Eye (tissue), 1 donor: Measurements from ENCODE around the gene SCMH1.

ENCODE experiments used
- DNase-seq: peaks from one replicate; pipeline ENCODE4 v3.0.0-alpha.2; 2015

Gene SCMH1

DNA sequence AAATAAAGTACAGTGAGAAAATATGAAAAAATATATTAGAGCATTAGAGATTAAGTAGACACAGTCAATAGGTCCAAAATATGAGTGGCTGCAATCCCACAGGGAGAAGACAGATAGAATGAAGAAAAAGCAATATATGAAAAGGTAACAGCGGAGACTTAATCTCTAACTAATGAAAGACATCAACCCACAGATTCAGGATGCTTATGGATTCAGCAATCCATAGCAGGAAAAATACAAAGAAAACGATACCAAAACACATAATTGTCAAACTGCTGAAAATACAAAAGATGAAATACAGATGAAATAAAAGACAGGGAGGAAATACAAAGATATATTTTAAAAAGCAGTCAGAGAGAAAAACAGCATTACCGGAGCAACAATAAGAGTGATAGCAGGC is 163.9 kb downstream of the SCMH1 start:
- no peak for DNase-seq

DNA sequence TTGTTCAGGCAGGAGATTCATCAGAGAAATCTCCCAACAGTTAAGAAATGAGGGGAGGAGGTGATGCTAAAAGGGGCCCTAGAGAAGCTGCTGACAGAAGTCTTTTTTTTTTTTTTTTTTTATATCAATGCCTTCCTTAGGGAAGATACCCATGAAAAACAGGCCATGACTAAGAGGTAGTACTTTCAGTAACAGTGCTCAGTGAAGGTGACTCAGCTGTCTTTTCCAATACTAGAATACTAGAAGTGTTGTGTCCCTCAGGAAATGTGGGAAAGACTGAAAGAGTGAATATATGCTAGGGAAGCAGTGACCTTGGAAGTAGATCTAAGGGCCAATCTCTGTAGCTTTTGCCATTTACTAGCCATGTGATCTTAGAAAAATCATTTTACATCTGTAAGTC is 168.1 kb downstream of the SCMH1 start:
- no peak for DNase-seq

DNA sequence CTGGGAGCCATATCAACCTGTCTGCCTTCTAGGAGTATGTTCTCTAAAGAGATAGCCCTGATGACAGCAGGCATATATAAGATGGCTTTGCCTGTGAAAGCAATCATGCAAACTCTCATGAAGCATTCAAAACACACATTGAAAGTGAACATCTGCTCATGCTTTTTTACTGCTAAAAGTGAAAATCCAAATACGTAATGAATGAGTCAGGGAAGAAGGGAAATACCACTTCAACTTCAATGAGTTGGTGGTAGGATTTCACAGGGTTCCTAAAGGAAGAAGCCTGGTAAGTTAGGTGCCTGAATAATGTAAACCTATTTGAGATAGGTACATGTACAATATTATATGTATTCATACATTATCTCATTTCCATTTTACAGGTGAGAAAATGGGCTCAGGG is 170.1 kb downstream of the SCMH1 start:
- no peak for DNase-seq

DNA sequence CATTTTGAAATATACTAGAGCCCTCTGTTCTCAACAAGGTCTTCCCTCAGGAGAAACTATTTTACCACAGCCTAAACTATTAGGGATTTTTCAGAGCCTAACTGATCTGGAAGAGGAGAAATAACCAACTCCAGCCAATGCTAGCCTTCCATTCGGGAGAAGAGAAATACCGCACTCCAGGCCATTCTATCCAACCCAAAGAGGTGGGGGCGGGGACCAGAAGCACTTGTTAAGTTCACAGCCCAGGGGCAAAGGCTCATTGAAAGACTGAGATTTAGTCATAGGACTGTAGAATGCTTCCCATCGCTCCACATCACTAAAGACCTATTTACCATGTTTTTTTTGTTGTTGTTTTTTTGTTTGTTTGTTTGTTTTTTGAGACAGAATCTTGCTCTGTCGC is 185.2 kb downstream of the SCMH1 start:
- no peak for DNase-seq

DNA sequence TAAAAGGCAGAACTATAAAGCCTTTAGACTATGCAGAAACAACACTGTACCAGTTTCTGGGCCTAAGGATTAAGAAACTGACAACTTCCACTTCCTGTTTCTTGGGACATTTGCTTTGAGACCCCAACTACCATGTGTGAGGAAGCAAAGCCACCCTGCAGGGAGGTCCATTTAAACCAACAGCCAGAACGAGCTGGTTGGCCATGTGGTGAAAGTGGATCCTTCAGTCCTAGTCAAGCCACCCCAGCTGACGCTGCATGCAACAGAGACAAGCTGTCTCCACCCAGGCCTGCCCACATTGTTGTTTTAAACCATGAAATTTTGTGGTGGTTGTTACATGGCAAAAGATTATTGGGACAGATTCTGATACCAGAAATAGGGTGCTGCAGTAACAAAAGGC is 188.8 kb downstream of the SCMH1 start:
- no peak for DNase-seq

DNA sequence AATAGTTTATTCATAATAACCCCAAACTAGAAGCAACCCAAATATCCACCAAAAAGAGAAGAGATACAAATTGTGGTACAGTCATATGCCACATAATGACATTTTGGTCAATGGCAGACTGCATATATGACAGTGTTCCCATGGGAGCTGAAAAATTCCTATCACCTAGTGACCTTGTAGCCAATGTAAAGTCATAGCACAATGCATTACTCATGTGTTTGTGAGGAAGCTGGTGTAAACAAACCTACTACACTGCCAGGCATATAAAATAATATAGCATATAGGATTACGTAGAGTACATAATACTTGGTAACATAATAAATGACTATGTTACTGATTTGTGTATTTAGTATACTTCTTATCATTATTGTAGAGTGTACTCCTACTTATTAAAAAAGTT is 191.1 kb downstream of the SCMH1 start:
- DNase-seq, result no peak

DNA sequence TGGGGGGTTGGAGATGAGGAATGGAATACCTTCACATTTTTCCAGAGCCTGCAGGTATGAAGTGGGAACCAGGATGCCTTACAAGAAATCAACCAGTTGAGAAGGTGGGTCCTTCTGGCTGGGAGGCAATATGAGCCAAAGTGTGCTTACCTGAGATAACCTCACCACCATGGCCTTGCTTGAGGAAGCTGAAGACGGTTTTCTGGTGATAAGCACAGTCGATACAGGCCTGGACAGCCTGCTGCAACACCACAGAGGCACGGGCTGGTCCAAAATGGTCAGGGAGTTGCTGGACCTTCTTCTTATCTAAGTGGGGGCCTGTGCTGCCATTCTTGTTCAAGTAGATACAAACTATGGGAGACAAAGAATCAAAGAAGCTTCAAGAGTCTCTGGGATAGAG is 193.6 kb downstream of the SCMH1 start:
- no peak for DNase-seq

DNA sequence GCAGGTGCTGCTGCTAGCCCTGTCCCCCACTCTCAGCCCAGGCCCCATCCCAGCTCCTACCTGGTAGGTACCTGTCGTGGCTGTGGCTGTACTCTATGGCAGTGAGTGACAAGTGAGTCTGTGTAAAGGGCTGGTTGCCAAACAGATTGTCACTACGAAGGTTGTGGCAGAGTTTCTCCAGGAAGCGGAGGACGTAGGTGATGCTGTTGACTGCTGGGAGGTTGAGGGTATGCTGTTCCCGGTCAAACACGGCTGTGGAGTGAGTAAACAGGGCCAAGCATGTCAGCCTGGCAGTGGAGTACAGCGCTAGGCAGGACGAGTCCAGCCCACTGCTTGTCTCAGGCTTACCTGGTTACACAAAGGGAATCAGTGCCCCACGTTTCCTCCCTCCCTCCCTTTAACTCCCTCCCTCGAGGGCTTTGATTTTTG is 195.7 kb downstream of the SCMH1 start:
- DNase-seq, result no peak

DNA sequence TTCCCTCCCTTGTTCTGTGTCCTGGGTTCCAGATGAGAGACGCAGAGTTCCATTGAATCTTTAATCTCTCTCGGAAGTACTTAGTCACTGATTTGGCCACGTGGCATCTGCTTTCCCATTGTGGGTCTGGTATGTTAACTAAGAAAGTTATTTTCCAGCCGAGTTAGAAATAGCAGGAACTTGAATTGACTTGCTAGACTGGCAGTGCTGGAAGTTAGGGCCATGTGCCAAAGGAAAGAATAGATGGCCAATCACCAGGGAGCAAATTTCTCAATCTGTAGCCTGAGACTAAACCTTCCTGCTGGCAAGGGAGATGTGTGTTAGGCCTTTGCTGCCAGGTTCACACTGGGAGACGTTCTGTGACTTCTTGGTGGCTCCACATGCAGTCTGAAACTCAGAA is 196.4 kb downstream of the SCMH1 start:
- no peak for DNase-seq

DNA sequence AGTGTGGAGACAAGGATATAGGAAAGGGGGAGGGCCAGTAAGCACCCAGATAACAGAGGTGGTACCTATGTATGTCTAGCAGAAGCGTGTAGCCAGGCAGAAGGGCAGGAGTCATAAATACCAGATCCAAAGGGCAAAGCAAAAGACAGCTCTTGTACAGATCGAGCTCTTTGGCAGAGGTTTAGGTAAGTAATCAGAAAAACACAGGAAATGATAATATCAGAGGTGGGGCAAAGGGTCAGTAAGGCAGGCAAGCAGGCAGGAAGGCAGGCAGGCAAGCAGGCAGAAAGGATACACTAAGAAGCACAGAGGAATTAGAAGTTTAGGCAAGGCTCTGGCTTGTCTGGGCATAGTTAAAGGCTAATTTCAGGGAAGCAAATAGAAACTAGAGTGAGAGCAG is 197.9 kb downstream of the SCMH1 start:
- DNase-seq, result no peak

DNA sequence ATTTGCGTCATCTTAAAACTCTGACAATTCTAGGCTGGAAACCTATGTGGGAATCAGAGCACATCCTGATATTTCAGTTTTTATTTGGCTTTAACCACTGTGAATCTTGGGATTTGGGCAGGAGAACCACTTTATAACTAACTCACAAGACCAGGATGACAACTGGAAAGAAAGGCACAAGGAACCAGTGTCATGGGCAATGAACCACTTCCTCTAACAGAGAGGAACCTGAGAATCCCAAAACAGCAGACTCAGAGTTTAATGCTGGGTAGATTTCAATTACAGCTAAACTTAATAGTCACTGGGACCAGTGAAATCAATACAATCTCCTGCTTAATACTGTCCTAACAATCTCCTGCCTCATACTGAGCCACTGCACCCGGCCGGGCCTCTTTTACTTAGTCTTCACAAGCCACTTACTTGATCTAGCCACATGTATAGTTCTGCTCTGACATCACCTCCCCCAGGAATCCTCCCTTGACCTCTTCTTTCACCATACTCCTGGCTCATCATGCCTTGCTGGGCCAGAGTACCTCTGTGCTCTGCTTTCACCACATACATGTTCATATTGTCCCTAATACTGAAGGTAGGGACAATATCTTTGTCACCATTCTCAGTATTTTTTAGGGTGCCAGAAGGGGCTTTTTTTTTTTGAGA is 200.4 kb downstream of the SCMH1 start:
- no peak for DNase-seq

DNA sequence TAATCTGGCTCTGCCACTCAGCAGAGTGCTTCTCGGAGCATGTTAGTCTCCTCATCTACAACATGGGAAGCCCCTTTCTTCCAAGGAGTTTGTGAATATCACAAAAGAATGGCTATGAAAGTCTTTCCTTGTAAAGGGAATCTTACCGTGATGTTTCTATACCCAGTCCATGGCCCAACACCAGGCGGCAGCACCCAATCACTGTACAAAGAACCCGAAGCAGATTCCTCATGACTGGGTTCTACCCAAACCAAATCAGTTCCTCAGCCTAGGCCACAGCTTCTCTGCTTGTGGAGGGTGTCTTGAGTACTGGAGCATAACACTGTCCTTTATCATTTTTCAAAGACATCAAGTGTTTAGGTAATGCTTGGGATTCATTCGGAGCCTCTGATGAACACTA is 204.0 kb downstream of the SCMH1 start:
- DNase-seq, result no peak

DNA sequence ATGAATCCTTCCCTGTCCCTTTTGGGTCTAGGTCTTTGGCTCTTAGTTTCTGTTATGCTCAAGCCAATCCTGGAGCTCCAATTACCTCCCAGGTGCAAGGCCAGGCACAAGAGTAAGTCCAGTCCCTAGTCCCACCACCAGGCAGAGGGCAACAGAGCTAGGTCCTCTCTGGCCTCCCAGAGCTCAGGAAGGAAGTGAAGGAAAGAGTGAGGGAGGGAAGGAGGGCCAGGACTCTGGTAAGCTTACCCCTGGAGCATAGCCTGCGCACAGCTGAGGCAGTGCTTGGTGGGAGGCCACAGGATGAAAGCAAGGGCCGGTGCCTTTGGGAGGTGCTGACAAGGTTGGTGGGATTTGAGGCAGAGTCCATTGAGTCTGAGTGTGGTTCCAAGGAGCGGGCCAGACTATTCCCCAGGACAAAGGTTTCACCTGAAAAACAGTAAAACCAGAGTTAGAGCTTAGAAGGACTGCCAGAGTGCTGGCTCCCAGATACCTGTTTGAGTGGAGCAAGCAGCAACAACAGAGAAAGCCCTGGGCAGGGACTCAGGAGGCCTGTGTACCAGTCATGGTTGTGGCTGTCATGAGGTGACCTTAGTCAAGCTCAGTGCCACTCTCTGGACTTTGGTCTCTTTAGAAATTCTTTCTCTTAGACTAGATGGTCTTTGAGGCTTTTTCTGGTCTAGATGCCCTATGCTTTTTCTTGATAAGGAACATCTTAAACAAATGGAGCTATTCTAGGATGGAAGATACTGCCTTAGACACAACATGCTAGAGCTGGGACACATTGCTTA is 204.8 kb downstream of the SCMH1 start:
- no peak for DNase-seq

DNA sequence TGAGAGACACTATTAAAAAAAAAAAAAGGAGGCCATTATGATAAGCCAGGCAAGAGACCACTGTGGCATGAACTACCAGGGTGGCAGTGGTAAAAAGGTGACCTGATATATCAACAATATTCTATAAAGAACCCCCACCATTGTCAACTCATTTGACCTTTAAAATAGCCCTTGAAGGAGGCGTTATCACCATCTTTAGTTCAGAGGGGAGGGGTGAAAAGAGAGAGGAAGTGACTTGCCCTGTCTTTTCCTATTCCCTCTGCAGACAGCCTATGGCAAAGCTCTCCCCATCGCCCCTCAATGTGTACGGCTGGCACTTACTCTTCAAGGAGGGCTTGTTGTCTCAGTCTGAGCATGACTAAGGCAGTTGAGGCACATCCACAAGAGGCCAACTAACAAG is 208.8 kb downstream of the SCMH1 start:
- DNase-seq, result no peak

DNA sequence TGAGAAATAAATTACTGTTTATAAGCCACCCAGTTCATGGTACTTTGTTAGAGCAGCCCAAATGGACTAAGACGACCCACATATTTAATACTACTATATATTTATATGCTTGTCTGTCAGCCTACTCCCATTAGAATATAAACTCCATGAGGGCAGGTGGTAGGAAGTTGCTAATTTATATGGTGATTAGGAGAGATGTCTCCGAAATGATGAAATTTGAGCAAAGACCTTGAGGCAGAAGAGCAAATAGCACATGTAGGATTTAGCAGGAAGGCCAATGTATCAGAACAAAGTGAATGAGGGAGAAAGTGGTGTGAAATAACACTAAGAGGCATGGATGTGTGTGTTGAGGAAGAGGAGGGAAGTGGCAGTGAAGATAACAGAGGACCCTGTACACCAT is 210.0 kb downstream of the SCMH1 start:
- DNase-seq, result no peak

DNA sequence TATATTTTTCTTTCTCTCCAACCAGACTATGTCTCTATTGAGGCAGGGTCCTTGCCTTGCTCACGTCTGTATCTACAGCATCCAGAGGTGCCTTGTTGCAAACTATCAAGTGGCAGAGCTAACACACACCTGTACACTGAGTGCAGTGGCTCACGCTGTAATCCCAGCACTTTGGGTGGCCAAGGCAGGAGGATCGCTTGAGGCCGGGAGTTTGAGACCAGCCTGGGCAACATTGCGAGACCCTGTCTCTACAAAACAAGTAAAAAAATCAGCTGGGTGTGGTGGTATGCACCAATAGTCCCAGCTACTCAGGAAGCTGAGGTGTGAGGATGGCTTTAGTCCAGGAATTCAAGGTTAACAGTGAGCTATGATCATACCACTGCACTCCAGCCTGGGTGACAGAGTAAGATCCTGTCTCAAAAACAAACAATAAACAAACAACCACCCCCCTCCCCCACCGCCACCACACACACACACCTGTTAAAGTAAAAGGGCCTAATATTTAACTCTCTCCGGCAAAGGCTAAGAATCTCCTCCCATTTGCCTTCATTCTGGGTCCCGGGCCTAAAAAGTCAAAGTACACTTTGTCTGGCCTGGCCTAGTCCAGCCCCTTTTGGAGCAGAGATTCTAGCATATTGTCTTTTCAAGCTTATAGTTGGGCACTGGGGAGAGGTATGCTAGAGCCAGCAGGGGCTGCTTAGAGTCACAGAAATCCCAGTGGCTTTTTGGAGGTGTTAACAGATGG is 211.1 kb downstream of the SCMH1 start:
- DNase-seq, result no peak

DNA sequence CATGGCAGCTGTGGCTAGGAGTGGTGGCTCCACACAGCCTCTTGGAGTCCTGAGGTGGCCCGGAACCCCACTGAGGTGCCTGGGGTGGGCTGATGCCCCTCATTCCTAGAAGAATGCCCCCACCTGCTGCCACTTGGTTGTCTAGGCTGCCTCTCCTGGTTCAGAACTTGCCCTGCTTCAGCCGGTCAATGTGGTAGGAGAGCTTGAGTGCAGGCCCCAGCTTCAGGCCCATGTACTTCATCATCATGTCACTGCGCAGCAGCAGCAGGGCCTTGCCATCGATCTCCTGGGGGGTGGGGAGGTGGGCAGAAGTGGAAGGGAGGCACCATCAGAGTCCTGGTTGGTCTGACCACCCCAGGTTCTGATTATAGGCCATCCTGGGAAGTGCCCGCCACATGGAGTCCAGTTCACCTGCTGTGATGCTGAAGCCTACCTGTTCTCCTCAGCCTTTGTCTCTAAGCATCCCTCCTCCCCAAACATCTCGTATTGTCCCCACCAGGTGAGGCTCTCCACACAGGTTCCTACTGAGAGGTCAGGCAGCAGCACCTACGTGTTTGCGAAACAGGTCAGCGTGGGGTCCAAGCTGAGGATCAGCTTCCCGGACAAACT is 214.0 kb downstream of the SCMH1 start:
- DNase-seq, result no peak

DNA sequence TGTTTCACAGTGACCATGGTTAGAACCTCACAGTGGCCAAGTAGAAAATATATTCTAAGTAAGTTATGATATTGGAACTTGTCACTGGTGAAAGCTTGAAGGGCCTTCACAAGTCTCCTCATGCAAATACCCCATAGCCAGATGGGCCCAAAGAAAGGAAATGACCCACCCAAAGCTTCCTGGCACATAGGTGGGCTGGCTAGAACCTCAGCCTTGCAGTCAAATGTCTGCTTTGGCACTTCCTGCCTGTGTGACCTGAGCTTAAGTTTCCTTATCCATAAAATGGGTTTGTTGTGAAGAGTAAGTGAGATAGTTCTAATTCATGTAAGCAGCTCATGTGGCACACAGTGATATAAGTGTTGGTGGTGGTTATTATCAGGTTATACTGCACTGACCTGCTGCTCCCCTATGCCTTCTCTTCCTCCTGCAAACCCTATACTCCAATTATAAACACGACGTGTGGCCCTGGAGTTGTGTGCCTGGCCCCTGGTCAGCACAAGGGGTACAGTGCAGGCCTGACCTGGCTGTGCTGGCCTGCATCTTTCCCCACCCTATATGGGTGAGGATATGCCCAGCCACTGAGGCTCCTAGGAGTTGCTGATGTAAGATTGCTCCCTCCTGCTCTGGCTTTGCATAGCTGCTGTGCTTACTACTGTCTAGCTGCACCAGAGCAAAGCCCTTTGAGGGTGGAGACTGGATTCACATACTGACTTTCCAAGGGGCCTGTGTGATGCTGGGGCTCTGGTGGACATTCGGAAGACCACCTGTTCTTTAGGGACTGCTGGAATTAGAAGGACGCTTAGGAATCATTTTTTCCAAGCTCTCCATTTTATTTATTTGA is 215.9 kb downstream of the SCMH1 start:
- DNase-seq, result no peak

DNA sequence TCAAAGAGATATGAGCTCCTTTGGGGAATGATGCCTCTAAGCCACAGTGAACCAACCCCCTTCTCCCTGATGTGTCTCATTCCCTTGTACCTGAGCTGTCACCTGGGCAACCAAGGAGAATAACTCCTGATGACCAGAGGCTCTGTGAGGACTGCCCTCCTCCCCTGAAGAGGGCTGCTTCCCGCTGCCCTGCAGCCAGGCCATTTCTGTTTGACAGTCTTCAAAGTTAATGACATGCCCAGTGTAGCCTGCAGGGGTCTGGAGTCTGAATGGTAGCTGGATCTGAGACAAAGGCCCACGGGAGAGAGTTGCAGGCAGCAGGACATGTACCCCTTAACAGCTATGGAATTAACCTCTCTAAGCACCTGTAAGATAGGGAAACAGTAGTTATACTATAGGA is 217.2 kb downstream of the SCMH1 start:
- no peak for DNase-seq

DNA sequence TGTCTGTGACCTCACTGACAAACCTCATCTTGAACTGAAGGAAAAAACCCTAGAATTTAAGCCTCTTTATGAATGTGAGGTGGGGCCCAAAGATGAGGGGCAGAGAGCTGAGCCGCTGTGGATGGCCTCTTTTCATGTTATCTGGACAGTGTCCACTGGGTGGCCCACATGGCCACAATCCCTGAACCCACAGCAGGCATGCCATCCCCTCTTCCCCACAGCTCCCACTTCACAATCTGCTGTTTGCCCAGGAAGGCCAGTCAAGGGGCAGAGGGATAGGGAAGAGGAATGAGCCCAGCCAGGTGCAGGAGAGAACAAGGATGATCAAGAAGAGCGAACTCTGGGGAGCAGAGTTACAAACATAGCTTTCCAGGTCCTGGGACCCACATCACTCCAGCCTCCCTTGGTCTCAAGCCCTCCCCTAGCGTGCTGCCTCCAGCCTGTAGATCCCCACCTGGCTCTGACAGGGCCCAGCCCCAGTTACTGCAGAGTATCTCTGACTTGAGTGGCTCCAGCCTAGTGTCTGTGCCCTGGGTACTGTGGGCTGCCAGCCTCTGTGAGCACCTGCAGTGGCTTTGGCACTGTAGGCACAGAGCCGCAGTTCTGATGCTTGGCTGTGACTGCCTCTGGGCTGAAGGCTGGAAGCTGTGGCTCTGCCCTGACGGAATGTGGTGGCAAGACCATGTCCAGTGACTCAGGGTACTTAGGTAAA is 218.7 kb downstream of the SCMH1 start:
- peak; percentile 38 for DNase-seq

DNA sequence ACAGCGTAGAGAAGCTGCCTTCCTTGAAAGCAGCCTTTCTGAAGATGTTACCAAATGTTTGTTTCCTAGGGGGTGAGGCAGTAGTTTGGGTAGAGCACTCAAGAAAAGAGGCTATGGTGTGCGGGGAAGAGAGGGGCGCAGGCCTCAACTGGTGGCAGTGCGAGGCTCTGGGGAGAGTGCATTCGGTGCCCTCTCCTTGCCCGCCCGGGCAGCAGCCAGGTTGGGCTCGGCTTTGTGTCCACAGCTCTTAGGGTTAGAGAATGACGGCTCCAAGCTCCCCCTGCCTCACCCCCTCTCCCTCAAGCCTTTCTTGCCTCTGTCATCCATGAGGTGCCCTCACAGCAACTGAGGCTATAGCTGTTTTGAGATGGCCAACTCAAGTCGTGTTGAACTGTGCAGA is 219.7 kb downstream of the SCMH1 start:
- no peak for DNase-seq
